Measurements from ENCODE around the gene PTPRT.

Gene PTPRT

DNA sequence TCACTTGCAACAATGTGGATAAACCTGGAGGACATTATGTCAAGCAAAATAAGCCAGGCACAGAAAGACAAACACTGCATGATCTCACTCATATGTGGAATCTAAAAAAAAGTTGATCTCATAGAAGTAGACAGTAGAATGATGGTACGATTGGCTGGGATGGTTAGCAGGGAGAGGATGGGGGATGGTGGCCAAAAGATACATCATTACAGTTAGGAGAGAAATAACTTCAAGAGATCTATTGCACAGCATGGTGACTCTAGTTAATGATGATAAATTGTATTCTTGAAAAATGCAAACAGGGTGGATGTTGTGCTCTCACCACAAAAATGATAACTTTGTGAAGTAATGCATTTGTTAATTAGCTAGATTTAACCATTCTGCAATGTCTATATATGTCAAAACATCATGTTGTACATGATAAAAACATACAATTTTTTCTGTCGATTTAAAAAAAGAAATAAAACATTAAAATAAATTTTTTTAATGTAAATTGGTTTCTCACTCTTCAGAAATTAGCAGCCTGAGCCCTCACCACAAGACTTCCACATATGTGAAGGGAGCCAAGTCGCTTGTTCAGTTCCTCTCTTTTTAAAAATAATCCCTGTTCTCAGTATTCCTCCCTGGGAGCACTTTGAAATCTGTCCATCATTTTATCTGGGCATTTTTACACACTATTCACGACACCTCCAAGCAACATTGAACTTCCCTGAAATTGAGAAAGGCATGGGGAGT, 34.2 kb downstream of the PTPRT start:
- Histone ChIP-seq H3K9ac (ENCODE audit: low read length) (no peak overlapping the region), H3K23ac (ENCODE audit: low read length in 2 of 2) (no peak overlapping the region), H2BK15ac (ENCODE audit: low read depth, poor library complexity, severe bottlenecking) (no peak overlapping the region), H3K14ac (ENCODE audit: low read length in 2 of 2) (no peak overlapping the region), H2AFZ (ENCODE audit: low read depth, low read length) (no peak overlapping the region), H2BK12ac (ENCODE audit: low read length in 2 of 2) (no peak overlapping the region), H3K4ac (ENCODE audit: low read depth in 1 of 2, low read length in 2 of 2) (no peak overlapping the region), H4K8ac (ENCODE audit: low read length) (no peak overlapping the region), H2BK120ac (ENCODE audit: low read depth, low read length) (no peak overlapping the region), H3K27me3 (ENCODE audit: control insufficient read depth in 1 of 2, insufficient read depth in 1 of 2, low read length in 2 of 2) (no peaks in the 10 kb centered on the region), H3K18ac (ENCODE audit: low read depth in 1 of 2, low read length in 2 of 2) (no peak overlapping the region), H2BK5ac (ENCODE audit: low read depth, low read length, poor library complexity, severe bottlenecking) (no peak overlapping the region), H3K36me3 (ENCODE audit: control insufficient read depth in 1 of 2, insufficient read depth in 2 of 2, low read depth in 1 of 2, low read length in 2 of 2) (no peaks in the 10 kb centered on the region), H3K4me2 (ENCODE audit: low read length, poor library complexity, severe bottlenecking) (no peak overlapping the region), H3K4me1 (ENCODE audit: control insufficient read depth, insufficient read depth, low read depth, low read length) (no peaks in the 10 kb centered on the region), H3K27ac (ENCODE audit: low read length, poor library complexity, severe bottlenecking) (no peak overlapping the region), H3K79me1 (replicated peaks; ENCODE audit: low read length, poor library complexity, severe bottlenecking) (no peaks in the 10 kb centered on the region), H3K4me3 (ENCODE audit: insufficient read depth in 1 of 2, low read depth in 1 of 2, low read length in 2 of 2) (no peak overlapping the region), H2AK5ac (ENCODE audit: low read length, severe bottlenecking) (no peak overlapping the region), H4K91ac (ENCODE audit: low read length) (no peak overlapping the region), H3K9me3 (ENCODE audit: control insufficient read depth, low read length) (no peaks in the 10 kb centered on the region)
- WGBS = 38% methylated on average over 2 of the region's 4 CpGs
- no peak for DNase-seq

DNA sequence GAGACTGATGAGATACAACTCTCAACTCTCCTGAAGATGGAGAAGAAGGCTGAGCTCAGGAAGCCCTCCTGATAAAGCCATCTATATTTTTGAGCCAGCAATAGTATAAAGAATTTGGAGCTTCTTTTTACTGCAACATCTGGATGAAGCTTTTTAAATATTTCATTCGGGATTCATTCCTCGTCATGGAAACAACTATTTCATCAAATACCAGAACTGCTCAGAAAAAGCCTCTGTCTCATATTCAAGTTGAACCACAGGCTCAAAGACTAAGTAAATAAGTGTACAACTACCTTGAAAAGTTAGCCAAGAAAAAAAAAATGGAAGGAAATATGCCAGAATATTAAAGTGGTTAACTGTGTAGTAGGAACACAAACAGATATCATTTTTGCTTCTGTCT, 37.8 kb downstream of the PTPRT start:
- H3K27ac ChIP-seq (ENCODE audit: low read length, poor library complexity, severe bottlenecking) = no peak overlapping the region
- no peak overlapping the region for H3K9ac ChIP-seq (ENCODE audit: low read length)
- H2AK5ac ChIP-seq (ENCODE audit: low read length, severe bottlenecking) = no peak overlapping the region
- H3K4me1 ChIP-seq (ENCODE audit: control insufficient read depth, insufficient read depth, low read depth, low read length) = no peaks in the 10 kb centered on the region
- no peak overlapping the region for H4K91ac ChIP-seq (ENCODE audit: low read length)
- H2AFZ ChIP-seq (ENCODE audit: low read depth, low read length) = no peak overlapping the region
- no peak overlapping the region for H2BK15ac ChIP-seq (ENCODE audit: low read depth, poor library complexity, severe bottlenecking)
- H3K79me1 ChIP-seq (replicated peaks; ENCODE audit: low read length, poor library complexity, severe bottlenecking) = no peaks in the 10 kb centered on the region
- no peak for DNase-seq
- H3K4me3 ChIP-seq (ENCODE audit: insufficient read depth in 1 of 2, low read depth in 1 of 2, low read length in 2 of 2) = no peak overlapping the region
- H3K4me2 ChIP-seq (ENCODE audit: low read length, poor library complexity, severe bottlenecking) = no peak overlapping the region
- no peak overlapping the region for H3K23ac ChIP-seq (ENCODE audit: low read length in 2 of 2)
- no peak overlapping the region for H2BK5ac ChIP-seq (ENCODE audit: low read depth, low read length, poor library complexity, severe bottlenecking)
- H4K8ac ChIP-seq (ENCODE audit: low read length) = no peak overlapping the region
- H3K4ac ChIP-seq (ENCODE audit: low read depth in 1 of 2, low read length in 2 of 2) = no peak overlapping the region
- H3K27me3 ChIP-seq (ENCODE audit: control insufficient read depth in 1 of 2, insufficient read depth in 1 of 2, low read length in 2 of 2) = no peaks in the 10 kb centered on the region
- H3K18ac ChIP-seq (ENCODE audit: low read depth in 1 of 2, low read length in 2 of 2) = no peak overlapping the region
- H3K14ac ChIP-seq (ENCODE audit: low read length in 2 of 2) = no peak overlapping the region
- no peak overlapping the region for H2BK12ac ChIP-seq (ENCODE audit: low read length in 2 of 2)
- H2BK120ac ChIP-seq (ENCODE audit: low read depth, low read length) = no peak overlapping the region
- no peaks in the 10 kb centered on the region for H3K36me3 ChIP-seq (ENCODE audit: control insufficient read depth in 1 of 2, insufficient read depth in 2 of 2, low read depth in 1 of 2, low read length in 2 of 2)
- 71% methylated on average over 2 of the region's 2 CpGs for WGBS
- H3K9me3 ChIP-seq (ENCODE audit: control insufficient read depth, low read length) = no peaks in the 10 kb centered on the region

DNA sequence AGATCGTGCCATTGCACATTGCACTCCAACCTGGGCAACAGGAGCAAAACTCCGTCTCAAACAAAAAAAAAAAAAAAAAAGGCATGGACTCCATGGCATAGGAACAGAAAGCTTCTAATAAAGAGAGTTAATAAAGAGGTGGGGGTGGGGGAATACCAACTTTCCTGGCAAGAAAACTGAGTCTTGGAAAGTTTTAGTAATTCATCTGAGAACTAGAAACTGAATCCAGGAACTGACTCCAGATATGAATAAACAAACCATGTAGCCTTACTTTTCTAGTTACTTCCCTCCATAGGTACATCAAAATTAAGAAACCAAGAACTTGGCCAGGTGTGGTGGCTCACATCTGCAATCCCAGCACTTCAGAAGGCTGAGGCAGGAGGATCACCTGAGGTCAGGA, 38.5 kb downstream of the PTPRT start:
- 95% methylated on average over 2 of the region's 2 CpGs for WGBS
- H2AFZ ChIP-seq (ENCODE audit: low read depth, low read length) = no peak overlapping the region
- H2BK12ac ChIP-seq (ENCODE audit: low read length in 2 of 2) = no peak overlapping the region
- H3K27me3 ChIP-seq (ENCODE audit: control insufficient read depth in 1 of 2, insufficient read depth in 1 of 2, low read length in 2 of 2) = no peaks in the 10 kb centered on the region
- no peak for DNase-seq
- H3K23ac ChIP-seq (ENCODE audit: low read length in 2 of 2) = no peak overlapping the region
- H3K18ac ChIP-seq (ENCODE audit: low read depth in 1 of 2, low read length in 2 of 2) = no peak overlapping the region
- no peak overlapping the region for H3K27ac ChIP-seq (ENCODE audit: low read length, poor library complexity, severe bottlenecking)
- no peak overlapping the region for H3K14ac ChIP-seq (ENCODE audit: low read length in 2 of 2)
- H2BK15ac ChIP-seq (ENCODE audit: low read depth, poor library complexity, severe bottlenecking) = no peak overlapping the region
- no peak overlapping the region for H3K4ac ChIP-seq (ENCODE audit: low read depth in 1 of 2, low read length in 2 of 2)
- H3K79me1 ChIP-seq (replicated peaks; ENCODE audit: low read length, poor library complexity, severe bottlenecking) = no peaks in the 10 kb centered on the region
- no peak overlapping the region for H3K4me2 ChIP-seq (ENCODE audit: low read length, poor library complexity, severe bottlenecking)
- no peak overlapping the region for H4K91ac ChIP-seq (ENCODE audit: low read length)
- H3K9ac ChIP-seq (ENCODE audit: low read length) = no peak overlapping the region
- H2AK5ac ChIP-seq (ENCODE audit: low read length, severe bottlenecking) = no peak overlapping the region
- no peaks in the 10 kb centered on the region for H3K9me3 ChIP-seq (ENCODE audit: control insufficient read depth, low read length)
- H3K36me3 ChIP-seq (ENCODE audit: control insufficient read depth in 1 of 2, insufficient read depth in 2 of 2, low read depth in 1 of 2, low read length in 2 of 2) = no peaks in the 10 kb centered on the region
- no peak overlapping the region for H3K4me3 ChIP-seq (ENCODE audit: insufficient read depth in 1 of 2, low read depth in 1 of 2, low read length in 2 of 2)
- no peak overlapping the region for H4K8ac ChIP-seq (ENCODE audit: low read length)
- H2BK5ac ChIP-seq (ENCODE audit: low read depth, low read length, poor library complexity, severe bottlenecking) = no peak overlapping the region
- H2BK120ac ChIP-seq (ENCODE audit: low read depth, low read length) = no peak overlapping the region
- no peaks in the 10 kb centered on the region for H3K4me1 ChIP-seq (ENCODE audit: control insufficient read depth, insufficient read depth, low read depth, low read length)

DNA sequence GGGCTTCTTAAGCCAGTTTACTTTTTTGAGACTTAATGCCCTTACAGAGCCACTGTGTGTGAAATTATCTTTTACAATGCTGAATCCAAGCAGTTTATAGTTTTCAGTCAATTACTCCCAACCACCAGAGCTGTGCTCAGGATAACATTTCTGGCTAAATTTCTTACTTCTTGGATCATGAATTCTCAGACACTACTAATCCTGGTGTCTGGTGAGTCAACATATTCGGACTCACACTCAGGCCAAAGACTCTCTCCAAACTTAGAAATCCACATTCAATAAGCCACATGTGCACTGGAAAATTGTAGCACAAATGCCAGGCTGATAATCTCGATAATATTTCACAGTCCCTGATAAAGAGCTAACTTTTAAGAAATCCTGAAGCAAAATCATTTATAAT, 49.0 kb downstream of the PTPRT start:
- no peaks in the 10 kb centered on the region for H3K9me3 ChIP-seq (ENCODE audit: control insufficient read depth, low read length)
- H2AK5ac ChIP-seq (ENCODE audit: low read length, severe bottlenecking) = no peak overlapping the region
- DNase-seq = no peak
- no peak overlapping the region for H4K8ac ChIP-seq (ENCODE audit: low read length)
- H3K18ac ChIP-seq (ENCODE audit: low read depth in 1 of 2, low read length in 2 of 2) = no peak overlapping the region
- no peak overlapping the region for H2BK120ac ChIP-seq (ENCODE audit: low read depth, low read length)
- H2BK15ac ChIP-seq (ENCODE audit: low read depth, poor library complexity, severe bottlenecking) = no peak overlapping the region
- no peak overlapping the region for H2BK12ac ChIP-seq (ENCODE audit: low read length in 2 of 2)
- H3K4me1 ChIP-seq (ENCODE audit: control insufficient read depth, insufficient read depth, low read depth, low read length) = no peaks in the 10 kb centered on the region
- no peak overlapping the region for H3K4me3 ChIP-seq (ENCODE audit: insufficient read depth in 1 of 2, low read depth in 1 of 2, low read length in 2 of 2)
- H3K4me2 ChIP-seq (ENCODE audit: low read length, poor library complexity, severe bottlenecking) = no peak overlapping the region
- H3K79me1 ChIP-seq (replicated peaks; ENCODE audit: low read length, poor library complexity, severe bottlenecking) = no peaks in the 10 kb centered on the region
- H3K27me3 ChIP-seq (ENCODE audit: control insufficient read depth in 1 of 2, insufficient read depth in 1 of 2, low read length in 2 of 2) = no peaks in the 10 kb centered on the region
- H3K4ac ChIP-seq (ENCODE audit: low read depth in 1 of 2, low read length in 2 of 2) = no peak overlapping the region
- no peak overlapping the region for H3K23ac ChIP-seq (ENCODE audit: low read length in 2 of 2)
- H2AFZ ChIP-seq (ENCODE audit: low read depth, low read length) = no peak overlapping the region
- no peak overlapping the region for H3K14ac ChIP-seq (ENCODE audit: low read length in 2 of 2)
- H3K9ac ChIP-seq (ENCODE audit: low read length) = no peak overlapping the region
- 57% methylated on average over 2 of the region's 2 CpGs for WGBS
- no peak overlapping the region for H4K91ac ChIP-seq (ENCODE audit: low read length)
- H2BK5ac ChIP-seq (ENCODE audit: low read depth, low read length, poor library complexity, severe bottlenecking) = no peak overlapping the region
- H3K36me3 ChIP-seq (ENCODE audit: control insufficient read depth in 1 of 2, insufficient read depth in 2 of 2, low read depth in 1 of 2, low read length in 2 of 2) = no peaks in the 10 kb centered on the region
- no peak overlapping the region for H3K27ac ChIP-seq (ENCODE audit: low read length, poor library complexity, severe bottlenecking)
